Measurements from ENCODE around the gene CSNK2A2.

The CSNK2A2 gene

GRCh38 chr16:58230259-58230658 lies 32.4 kb upstream of the CSNK2A2 start:
- no peak for TF ChIP-seq CTCF (IDR thresholded peaks at IDR 0.05; ENCODE audit: borderline replicate concordance, insufficient read depth, low read depth, low read length)
- H3K4me3 ChIP-seq (ENCODE audit: low read depth, low read length), result no peak overlapping the region

GRCh38 chr16:58226790-58227189 lies 28.9 kb upstream of the CSNK2A2 start:
- TF ChIP-seq CTCF (IDR thresholded peaks at IDR 0.05; ENCODE audit: borderline replicate concordance, insufficient read depth, low read depth, low read length), result no peak
- H3K4me3 ChIP-seq (ENCODE audit: low read depth, low read length), result no peak overlapping the region

GRCh38 chr16:58225965-58226602 lies 28.2 kb upstream of the CSNK2A2 start:
- H3K4me3 ChIP-seq (ENCODE audit: low read depth, low read length), result no peak overlapping the region
- no peak for TF ChIP-seq CTCF (IDR thresholded peaks at IDR 0.05; ENCODE audit: borderline replicate concordance, insufficient read depth, low read depth, low read length)

GRCh38 chr16:58222532-58223316 lies 24.8 kb upstream of the CSNK2A2 start:
- H3K4me3 ChIP-seq (ENCODE audit: low read depth, low read length), result no peak overlapping the region
- TF ChIP-seq CTCF (IDR thresholded peaks at IDR 0.05; ENCODE audit: borderline replicate concordance, insufficient read depth, low read depth, low read length), result no peak

- H3K4me3 ChIP-seq (ENCODE audit: low read depth, low read length), result no peak overlapping the region
- TF ChIP-seq CTCF (IDR thresholded peaks at IDR 0.05; ENCODE audit: borderline replicate concordance, insufficient read depth, low read depth, low read length), result no peak
Observed at GRCh38 chr16:58219432-58219831, 21.5 kb upstream of the CSNK2A2 start.

- H3K4me3 ChIP-seq (ENCODE audit: low read depth, low read length), result no peak overlapping the region
- no peak for TF ChIP-seq CTCF (IDR thresholded peaks at IDR 0.05; ENCODE audit: borderline replicate concordance, insufficient read depth, low read depth, low read length)
Observed at GRCh38 chr16:58218786-58219185, 20.9 kb upstream of the CSNK2A2 start.
